NB4 (cell line): ENCODE results near the gene TWSG1.

Source experiments
- DNase-seq: peaks from one replicate; pipeline ENCODE4 v3.0.0; 2010; ENCODE audit warnings: low read depth
- H3K4me3 ChIP-seq: one replicate; pipeline ENCODE4 v1.5.1; 2011; ENCODE audit warnings: mild to moderate bottlenecking, low read depth, low read length, moderate library complexity
- CTCF ChIP-seq: IDR thresholded peaks from one replicate; pipeline ENCODE4 v1.5.1; 2012; ENCODE audit warnings: low read depth, low read length
- MAX ChIP-seq: IDR thresholded peaks from 2 replicates; pipeline ENCODE4 v1.6.1; 2011; ENCODE audit warnings: low read depth, low read length
- MYC ChIP-seq: IDR thresholded peaks from 2 replicates; pipeline ENCODE4 v1.6.1; 2011; ENCODE audit warnings: low read depth, low read length
- POLR2A ChIP-seq: IDR thresholded peaks from 2 replicates; pipeline ENCODE4 v1.6.1; 2011; ENCODE audit warnings: mild to moderate bottlenecking; ENCODE audit not compliant: insufficient read length; ENCODE audit errors: extremely low read depth

Gene TWSG1

GRCh38 chr18:9386879-9387278, 52.3 kb downstream of the TWSG1 start:
- no peak overlapping the region for H3K4me3 ChIP-seq
- no peak for DNase-seq
- TF ChIP-seq MYC (no peak), MAX (no peak), CTCF (no peak), POLR2A (no peak)

GRCh38 chr18:9387891-9388290, 53.3 kb downstream of the TWSG1 start:
- TF ChIP-seq MYC (no peak), MAX (no peak), CTCF (no peak), POLR2A (no peak)
- DNase-seq: no peak
- H3K4me3 ChIP-seq: no peak overlapping the region

- DNase-seq: no peak
- TF ChIP-seq CTCF (no peak), POLR2A (no peak), MYC (no peak), MAX (no peak)
These were observed 55.1 kb downstream of the TWSG1 start for GRCh38 chr18:9389706-9390105.

GRCh38 chr18:9392726-9393125, 58.2 kb downstream of the TWSG1 start:
- TF ChIP-seq CTCF (no peak), POLR2A (no peak), MAX (no peak), MYC (no peak)
- H3K4me3 ChIP-seq: no peak overlapping the region
- no peak for DNase-seq

More at GRCh38 chr18:9389706-9390105, 55.1 kb downstream of the TWSG1 start:
- no peak overlapping the region for H3K4me3 ChIP-seq

- TF ChIP-seq MAX (no peak), POLR2A (no peak), MYC (no peak)
- no peak overlapping the region for H3K4me3 ChIP-seq
- DNase-seq: no peak
These were observed 59.5 kb downstream of the TWSG1 start for GRCh38 chr18:9394046-9394445.

- no peak overlapping the region for H3K4me3 ChIP-seq
- TF ChIP-seq MYC: no peak
- TF ChIP-seq POLR2A: no peak
- TF ChIP-seq MAX: no peak
- no peak for TF ChIP-seq CTCF
- no peak for DNase-seq
These were observed 65.6 kb downstream of the TWSG1 start for GRCh38 chr18:9400197-9400596.
